ENCODE results near the gene PCBP3. TPM values are rescaled to one million over a fixed set of nuclear protein-coding genes. Genes with fewer than 3 reads are reported as not detected.

The PCBP3 gene
- total RNA-seq, 2 experiments from 2014 or later, result 1.3 to 2.2 TPM

DNA sequence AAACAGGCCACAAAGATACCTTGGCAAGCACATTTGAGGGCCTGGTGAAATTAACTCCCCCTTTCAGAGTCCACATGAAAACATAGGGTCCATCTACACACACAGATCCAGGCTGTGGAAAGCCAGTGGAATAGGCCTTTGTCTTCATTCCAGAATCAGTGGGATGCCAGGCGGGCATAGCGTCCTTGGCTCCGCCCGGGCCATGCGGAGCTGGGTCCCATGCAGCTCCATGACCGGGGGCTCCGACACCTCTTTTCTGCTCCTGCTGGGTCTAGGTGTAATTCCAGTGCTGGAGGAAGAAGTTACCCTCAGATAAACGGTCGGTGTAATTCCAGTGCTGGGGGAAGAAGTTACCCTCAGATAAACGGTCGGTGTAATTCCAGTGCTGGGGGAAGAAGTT, 274.5 kb downstream of the PCBP3 start:
- peaks cover 2% of the 10 kb centered on the region for H3K4me1 Mint-ChIP-seq
- H3K27ac Mint-ChIP-seq, result no peak overlapping the region
- DNase-seq, result no peak
- H3K36me3 Mint-ChIP-seq, result peaks cover 1% of the 10 kb centered on the region
- H3K9me3 Mint-ChIP-seq (ENCODE audit: low read depth), result no peaks in the 10 kb centered on the region
- CTCF ChIA-PET, result interaction anchor here (1.6 kb wide), 1 partner anchor 37 kb away, joined by 3 read pairs; no protein-coding TSS in a partner anchor
- no peaks in the 10 kb centered on the region for H3K27me3 Mint-ChIP-seq
- no peak overlapping the region for H3K4me3 Mint-ChIP-seq
- ATAC-seq, result no peak

DNA sequence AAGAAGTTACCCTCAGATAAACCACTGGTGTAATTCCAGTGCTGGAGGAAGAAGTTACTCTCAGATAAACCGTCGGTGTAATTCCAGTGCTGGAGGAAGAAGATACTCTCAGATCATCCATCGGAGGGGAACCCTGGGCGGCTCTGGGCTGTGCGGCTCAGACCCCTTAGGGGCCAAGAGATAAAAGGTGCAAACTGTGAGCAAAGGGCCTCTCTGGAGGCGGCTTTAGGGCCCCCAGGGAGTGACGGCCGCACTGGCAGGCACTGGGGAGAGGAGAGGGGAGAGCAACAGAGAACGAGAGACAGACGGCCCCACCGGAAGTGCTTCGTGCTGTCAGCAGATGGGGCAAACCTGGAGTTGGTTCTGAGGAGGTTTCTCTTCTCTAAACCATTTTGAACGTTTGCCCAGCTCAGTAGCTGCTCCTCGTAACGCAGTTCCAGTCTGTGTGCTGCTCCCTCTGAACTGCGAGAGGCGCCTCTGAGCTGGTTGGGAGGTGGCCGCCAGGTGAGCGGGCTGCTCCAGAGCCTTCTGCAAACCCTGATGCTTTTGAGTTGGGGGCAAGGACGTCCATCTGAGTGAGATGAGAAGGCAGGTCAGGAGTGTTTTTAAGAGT, 275.4 kb downstream of the PCBP3 start:
- no peak overlapping the region for H3K27ac Mint-ChIP-seq
- CTCF ChIA-PET, result no interaction called here
- DNase-seq (no peak), ATAC-seq (no peak)
- H3K4me1 Mint-ChIP-seq, result peaks cover 2% of the 10 kb centered on the region
- H3K9me3 Mint-ChIP-seq (ENCODE audit: low read depth), result no peaks in the 10 kb centered on the region
- H3K27me3 Mint-ChIP-seq, result no peaks in the 10 kb centered on the region
- peaks cover 1% of the 10 kb centered on the region for H3K36me3 Mint-ChIP-seq
- no peak overlapping the region for H3K4me3 Mint-ChIP-seq

DNA sequence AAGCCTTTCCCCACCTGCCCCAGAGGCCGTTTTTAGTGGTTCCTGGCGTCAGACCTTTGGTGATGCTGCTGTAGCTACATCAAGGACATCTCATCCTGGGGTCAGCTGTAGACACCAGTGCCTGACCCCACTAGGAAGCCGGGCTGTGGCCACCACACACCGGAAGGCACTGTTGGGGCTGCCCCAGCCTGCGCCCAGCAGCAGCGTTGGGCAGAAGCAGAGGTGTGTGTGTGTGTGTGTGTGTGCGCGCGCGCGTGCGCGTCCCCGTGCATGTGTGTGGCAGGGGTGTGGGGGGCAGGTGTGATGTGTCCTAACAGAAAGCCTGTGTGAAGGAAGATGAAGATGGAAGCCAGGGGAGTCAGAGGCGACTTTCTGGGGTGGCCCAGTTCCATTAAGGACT, 276.1 kb downstream of the PCBP3 start:
- CTCF ChIA-PET, result no interaction called here

DNA sequence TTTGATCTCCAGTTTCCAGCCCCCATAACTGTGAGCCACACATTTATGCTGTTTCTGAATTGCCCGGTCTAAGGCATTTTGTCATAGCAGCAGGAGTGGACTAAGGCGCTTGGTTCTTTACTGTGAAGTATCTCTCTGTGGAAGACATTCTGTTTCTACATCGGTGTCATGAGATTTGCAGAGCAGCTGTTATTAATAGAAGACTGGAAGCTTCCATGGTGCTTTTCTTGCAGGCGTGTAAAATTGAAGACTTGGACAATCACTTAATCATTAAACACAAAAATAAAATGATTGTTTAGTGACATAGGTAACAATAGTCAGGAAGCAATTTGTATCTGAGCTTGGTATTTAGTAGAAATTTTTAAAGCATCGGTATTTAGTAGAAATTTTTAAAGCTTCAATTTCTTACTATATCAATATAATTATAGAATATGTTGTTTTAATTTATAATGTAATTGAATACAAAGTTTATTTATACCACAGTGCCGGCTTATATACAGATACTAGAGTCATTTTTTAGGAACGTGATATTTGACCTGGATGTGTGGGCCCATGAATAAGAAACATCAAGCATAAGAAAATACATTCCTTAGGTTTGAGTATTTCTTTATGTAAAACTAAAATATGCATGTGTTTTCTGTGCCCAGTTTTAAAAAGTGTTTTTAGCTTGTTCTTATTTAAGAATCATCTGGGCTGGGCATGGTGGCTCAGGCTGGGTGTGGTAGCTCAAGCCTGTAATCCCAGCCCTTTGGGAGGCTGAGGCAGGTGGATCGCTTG, 277.5 kb downstream of the PCBP3 start:
- H3K36me3 Mint-ChIP-seq, result peaks cover 1% of the 10 kb centered on the region
- ATAC-seq (no peak), DNase-seq (no peak)
- H3K27ac Mint-ChIP-seq, result no peak overlapping the region
- CTCF ChIA-PET, result no interaction called here
- no peaks in the 10 kb centered on the region for H3K9me3 Mint-ChIP-seq (ENCODE audit: low read depth)
- no peak overlapping the region for H3K4me3 Mint-ChIP-seq
- H3K4me1 Mint-ChIP-seq, result no peaks in the 10 kb centered on the region
- H3K27me3 Mint-ChIP-seq, result no peaks in the 10 kb centered on the region

More for the DNA sequence above, 276.1 kb downstream of the PCBP3 start:
- no peak overlapping the region for H3K27ac Mint-ChIP-seq
- no peaks in the 10 kb centered on the region for H3K27me3 Mint-ChIP-seq
- no peak overlapping the region for H3K4me3 Mint-ChIP-seq
- no peak for ATAC-seq
- peaks cover 1% of the 10 kb centered on the region for H3K36me3 Mint-ChIP-seq
- no peaks in the 10 kb centered on the region for H3K9me3 Mint-ChIP-seq (ENCODE audit: low read depth)
- no peak for DNase-seq
- H3K4me1 Mint-ChIP-seq, result peaks cover 2% of the 10 kb centered on the region

DNA sequence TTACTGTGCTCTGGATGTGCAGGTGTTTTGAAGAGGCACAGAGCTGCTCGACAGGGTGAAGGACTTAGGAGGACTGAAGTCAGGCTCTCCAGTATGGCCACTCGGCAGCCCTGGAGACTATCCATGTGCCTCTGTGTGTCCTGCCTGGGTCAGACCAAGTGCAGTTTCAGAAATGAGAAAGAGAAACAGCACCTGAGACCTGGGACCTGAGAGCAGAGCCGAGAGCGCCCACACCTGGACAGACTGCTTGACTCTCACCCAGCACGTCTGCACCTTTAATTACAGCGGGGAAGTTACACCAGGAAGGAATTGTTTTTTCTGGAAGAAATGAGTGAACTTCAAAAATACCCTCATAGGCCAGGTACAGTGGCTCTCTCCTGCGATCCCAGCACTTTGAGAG, 278.4 kb downstream of the PCBP3 start:
- no peak for DNase-seq
- no peaks in the 10 kb centered on the region for H3K9me3 Mint-ChIP-seq (ENCODE audit: low read depth)
- no peak overlapping the region for H3K4me3 Mint-ChIP-seq
- no peaks in the 10 kb centered on the region for H3K27me3 Mint-ChIP-seq
- CTCF ChIA-PET, result no interaction called here
- H3K4me1 Mint-ChIP-seq, result no peaks in the 10 kb centered on the region
- no peak overlapping the region for H3K27ac Mint-ChIP-seq
- H3K36me3 Mint-ChIP-seq, result peaks cover 1% of the 10 kb centered on the region
- ATAC-seq, result no peak

DNA sequence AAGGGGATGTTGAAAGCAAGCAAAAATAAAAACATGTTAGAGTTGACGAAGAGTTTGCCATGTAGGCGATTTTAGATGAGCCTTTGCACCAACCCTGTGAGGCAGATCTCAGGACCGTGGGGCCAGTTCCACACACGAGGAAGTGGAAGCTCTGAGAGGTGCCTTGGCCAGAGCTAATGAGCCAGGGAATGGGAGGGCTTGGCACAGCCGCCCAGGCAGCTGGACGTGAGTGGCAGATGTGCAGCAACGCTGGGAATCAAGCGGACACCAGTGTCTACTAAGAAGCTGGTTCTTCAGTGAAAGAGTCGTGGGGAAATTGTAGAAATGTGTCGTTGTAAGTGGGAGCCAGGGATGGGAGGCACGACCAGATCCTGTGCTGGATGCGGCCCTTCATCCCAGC, 279.1 kb downstream of the PCBP3 start:
- no peak for DNase-seq
- H3K27me3 Mint-ChIP-seq, result no peaks in the 10 kb centered on the region
- no peaks in the 10 kb centered on the region for H3K9me3 Mint-ChIP-seq (ENCODE audit: low read depth)
- no peak overlapping the region for H3K27ac Mint-ChIP-seq
- CTCF ChIA-PET, result no interaction called here
- H3K4me1 Mint-ChIP-seq, result no peaks in the 10 kb centered on the region
- no peak overlapping the region for H3K4me3 Mint-ChIP-seq
- peaks cover 1% of the 10 kb centered on the region for H3K36me3 Mint-ChIP-seq
- ATAC-seq, result no peak

DNA sequence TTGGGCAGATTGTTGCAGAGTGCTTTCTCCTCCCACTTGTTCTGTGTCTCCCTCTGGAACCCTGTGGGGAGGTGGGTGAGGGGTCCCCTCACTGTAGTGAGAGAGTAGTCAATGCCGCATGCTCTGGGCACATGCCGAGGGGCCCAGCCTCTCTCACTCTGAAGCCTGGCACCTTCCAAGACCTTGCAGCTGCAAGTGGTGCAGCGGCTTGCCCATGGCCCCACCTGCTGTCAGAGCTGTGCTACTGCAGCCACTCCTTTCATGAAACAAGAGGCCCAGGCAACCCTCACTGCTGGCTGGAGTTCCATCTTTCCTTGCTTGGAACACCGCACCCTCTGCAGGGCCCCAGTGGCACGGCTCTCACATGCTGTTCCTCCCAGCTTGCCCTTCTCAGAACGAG, 279.6 kb downstream of the PCBP3 start:
- Mint-ChIP-seq H3K4me1 (no peaks in the 10 kb centered on the region), H3K4me3 (no peak overlapping the region), H3K9me3 (ENCODE audit: low read depth) (no peaks in the 10 kb centered on the region), H3K27me3 (no peaks in the 10 kb centered on the region), H3K27ac (no peak overlapping the region), H3K36me3 (peaks cover 1% of the 10 kb centered on the region)
- ATAC-seq (no peak), DNase-seq (no peak)
- CTCF ChIA-PET, result no interaction called here

DNA sequence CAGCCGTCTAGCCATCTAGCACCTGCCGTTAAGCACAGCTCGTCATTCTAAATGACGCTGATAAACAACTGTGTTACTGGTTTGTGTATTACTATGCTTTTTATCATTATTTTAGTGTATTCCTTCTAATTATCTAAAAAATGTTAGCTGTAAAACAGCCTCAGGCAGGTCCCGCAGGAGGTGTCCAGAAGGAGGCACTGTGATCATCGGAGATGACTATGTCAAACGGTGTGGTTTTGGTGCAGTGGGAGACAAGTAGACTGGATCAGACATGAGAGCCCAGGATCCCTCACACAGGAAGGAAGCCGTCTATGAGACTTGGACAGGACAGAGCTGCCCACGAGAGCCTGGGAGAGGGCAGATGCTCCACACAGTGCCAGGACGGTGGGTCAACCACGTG, 282.8 kb downstream of the PCBP3 start:
- peaks cover 1% of the 10 kb centered on the region for H3K36me3 Mint-ChIP-seq
- DNase-seq (no peak), ATAC-seq (no peak)
- H3K27ac Mint-ChIP-seq, result no peak overlapping the region
- no peaks in the 10 kb centered on the region for H3K9me3 Mint-ChIP-seq (ENCODE audit: low read depth)
- no peak overlapping the region for H3K4me3 Mint-ChIP-seq
- no peaks in the 10 kb centered on the region for H3K4me1 Mint-ChIP-seq
- CTCF ChIA-PET, result no interaction called here
- H3K27me3 Mint-ChIP-seq, result no peaks in the 10 kb centered on the region

DNA sequence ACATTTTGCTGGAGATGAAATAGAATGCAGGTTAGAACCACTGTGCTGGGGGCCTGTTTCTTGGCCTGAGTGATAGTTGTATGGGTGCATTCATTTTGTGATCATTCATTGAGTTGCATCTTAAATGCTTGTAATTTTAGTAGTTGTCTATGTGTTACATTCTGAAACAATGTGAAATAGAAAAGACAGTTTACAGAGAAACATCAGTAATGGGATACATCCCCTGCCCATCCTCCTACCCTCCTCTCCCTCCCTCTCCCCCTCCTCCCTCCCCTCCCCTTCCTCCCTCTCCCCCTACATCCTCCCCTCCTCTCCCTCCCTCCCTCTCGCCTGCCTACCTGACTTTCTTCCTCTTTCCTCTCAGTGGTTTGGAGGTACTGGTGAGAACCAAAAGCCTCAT, 283.5 kb downstream of the PCBP3 start:
- Mint-ChIP-seq H3K4me1 (no peaks in the 10 kb centered on the region), H3K27ac (no peak overlapping the region), H3K36me3 (peaks cover 1% of the 10 kb centered on the region), H3K4me3 (no peak overlapping the region), H3K9me3 (ENCODE audit: low read depth) (no peaks in the 10 kb centered on the region), H3K27me3 (peaks cover 3% of the 10 kb centered on the region)
- ATAC-seq (no peak), DNase-seq (no peak)
- CTCF ChIA-PET, result no interaction called here

DNA sequence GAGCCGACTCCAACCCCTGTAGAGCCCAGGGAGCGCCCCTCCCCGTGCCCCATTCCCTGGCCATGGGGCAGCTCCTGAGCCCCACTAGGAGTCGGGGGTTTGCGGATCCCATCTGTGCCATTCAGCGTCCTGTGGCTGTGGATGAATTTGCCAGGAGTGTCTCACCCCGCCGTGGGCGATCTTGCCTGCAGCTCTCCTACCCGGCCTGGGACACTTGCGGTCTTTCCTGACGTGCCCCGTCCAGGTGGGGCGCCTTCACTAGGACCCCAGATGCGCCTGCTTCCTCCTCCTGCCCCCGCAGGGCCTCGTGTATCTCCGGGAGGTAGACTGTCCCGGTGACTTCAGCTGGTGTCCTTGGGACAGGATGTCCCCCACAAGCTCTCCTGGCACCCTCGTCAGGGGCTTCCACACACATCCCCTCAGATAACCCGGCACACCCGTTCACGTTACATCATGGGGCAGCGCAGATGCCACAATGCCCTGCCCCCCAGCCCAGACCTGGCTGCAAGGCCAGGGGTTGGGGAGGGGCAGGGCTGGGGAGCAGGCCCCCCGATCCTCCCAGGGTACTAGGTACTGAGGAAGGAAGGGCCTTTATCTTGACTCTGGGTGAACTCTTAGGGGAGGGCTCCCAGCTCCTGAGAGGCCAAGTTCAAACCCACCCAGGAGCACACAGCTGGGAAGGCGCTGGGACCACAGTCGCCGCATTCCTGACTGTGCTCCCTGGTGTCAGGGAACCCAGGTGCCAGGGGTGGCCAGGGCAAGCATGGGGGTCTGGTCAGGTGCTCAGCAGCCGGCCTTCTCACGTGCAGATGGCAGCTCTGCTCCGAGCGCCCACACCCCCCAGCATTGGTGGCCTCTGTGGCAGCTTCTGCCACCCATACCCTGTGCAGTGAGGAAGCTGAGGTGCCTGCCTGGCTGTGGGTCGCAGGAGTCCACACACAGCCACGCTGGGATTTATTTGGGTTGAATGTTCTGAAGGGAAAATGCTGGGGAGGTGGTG, 284.6 kb downstream of the PCBP3 start:
- peaks cover 3% of the 10 kb centered on the region for H3K9me3 Mint-ChIP-seq (ENCODE audit: low read depth)
- H3K4me3 Mint-ChIP-seq, result no peak overlapping the region
- CTCF ChIA-PET, result no interaction called here
- peaks cover 3% of the 10 kb centered on the region for H3K27me3 Mint-ChIP-seq
- ATAC-seq (no peak), DNase-seq (no peak)
- peaks cover 3% of the 10 kb centered on the region for H3K4me1 Mint-ChIP-seq
- H3K36me3 Mint-ChIP-seq, result no peaks in the 10 kb centered on the region
- no peak overlapping the region for H3K27ac Mint-ChIP-seq

DNA sequence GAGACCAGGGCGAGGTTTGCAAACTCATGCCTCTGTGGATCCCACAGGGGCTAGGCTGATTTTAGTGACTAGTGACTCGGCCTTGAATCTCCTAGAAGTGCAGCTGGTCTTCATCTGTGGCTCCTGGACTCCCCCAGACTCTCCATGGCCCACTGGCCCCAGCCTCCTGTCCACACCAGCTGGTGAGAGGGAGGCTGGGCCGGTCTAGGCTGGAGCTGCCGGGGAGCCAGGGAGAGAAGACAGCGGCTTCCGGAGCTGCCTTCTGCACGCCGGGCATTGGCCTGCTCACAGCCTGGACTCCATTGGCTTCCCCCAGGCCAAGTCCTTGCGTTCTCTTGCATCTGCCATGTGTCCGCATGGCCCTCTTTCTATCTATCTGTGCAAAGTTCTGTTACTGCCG, 285.9 kb downstream of the PCBP3 start:
- peaks cover 5% of the 10 kb centered on the region for H3K9me3 Mint-ChIP-seq (ENCODE audit: low read depth)
- peaks cover 3% of the 10 kb centered on the region for H3K27me3 Mint-ChIP-seq
- H3K4me1 Mint-ChIP-seq, result peaks cover 5% of the 10 kb centered on the region
- no peak overlapping the region for H3K27ac Mint-ChIP-seq
- DNase-seq (no peak), ATAC-seq (no peak)
- H3K36me3 Mint-ChIP-seq, result no peaks in the 10 kb centered on the region
- CTCF ChIA-PET, result no interaction called here
- no peak overlapping the region for H3K4me3 Mint-ChIP-seq

DNA sequence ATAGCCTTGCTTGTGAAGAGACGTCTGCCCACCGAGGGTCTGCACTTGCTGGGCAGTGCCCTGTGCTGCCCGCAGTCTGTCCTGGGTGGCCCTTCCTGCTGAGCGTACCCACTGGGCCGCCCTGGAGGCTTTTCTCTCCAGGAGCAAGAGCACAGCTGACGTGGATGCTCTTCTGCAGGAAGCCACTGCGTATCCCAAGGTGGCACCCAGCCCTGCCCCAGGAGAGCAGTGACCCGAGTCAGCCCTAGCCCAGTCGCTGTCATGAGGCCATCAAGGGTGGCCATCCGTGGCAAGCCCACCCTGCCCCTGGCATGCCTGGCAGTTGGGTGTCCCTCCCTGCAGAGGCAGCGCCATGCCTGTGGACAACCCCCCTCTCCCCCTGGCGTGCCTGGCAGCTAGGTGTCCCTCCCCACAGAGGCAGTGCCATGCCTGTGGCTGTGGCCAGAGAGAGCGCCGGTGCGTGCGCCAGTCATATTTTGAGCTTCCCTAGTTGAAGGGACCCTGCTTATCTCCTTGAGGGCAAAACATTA, 286.8 kb downstream of the PCBP3 start:
- H3K4me1 Mint-ChIP-seq, result peaks cover 5% of the 10 kb centered on the region
- no peak for ATAC-seq
- H3K9me3 Mint-ChIP-seq (ENCODE audit: low read depth), result peaks cover 5% of the 10 kb centered on the region
- no peaks in the 10 kb centered on the region for H3K36me3 Mint-ChIP-seq
- no peak overlapping the region for H3K4me3 Mint-ChIP-seq
- H3K27ac Mint-ChIP-seq, result no peak overlapping the region
- DNase-seq, result no peak
- H3K27me3 Mint-ChIP-seq, result peaks cover 3% of the 10 kb centered on the region
- CTCF ChIA-PET, result no interaction called here

DNA sequence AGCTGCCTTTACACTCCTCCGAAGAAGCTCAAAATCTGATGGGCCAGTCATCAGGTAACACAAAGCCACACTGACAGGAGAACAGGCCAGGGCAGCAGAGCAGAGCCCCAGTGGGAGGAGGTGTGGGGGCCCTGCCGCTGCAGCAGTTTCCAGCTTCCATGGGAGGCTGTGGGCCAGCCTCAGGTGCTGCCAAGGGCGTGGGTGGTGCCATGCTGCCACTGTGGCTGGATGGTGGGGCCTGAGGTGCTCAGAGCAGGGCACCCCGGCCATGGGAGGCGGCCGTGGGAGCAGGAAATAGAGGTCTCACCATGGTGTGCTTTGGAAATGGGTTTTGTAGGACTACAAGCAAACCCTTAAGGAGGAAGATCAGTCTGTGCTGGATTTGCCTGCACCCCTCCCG, 287.3 kb downstream of the PCBP3 start:
- ATAC-seq (no peak), DNase-seq (no peak)
- Mint-ChIP-seq H3K27me3 (peaks cover 3% of the 10 kb centered on the region), H3K36me3 (no peaks in the 10 kb centered on the region), H3K4me1 (peaks cover 5% of the 10 kb centered on the region), H3K27ac (no peak overlapping the region), H3K9me3 (ENCODE audit: low read depth) (peaks cover 5% of the 10 kb centered on the region), H3K4me3 (no peak overlapping the region)
- CTCF ChIA-PET, result no interaction called here
